BLaER1 (cell line): ENCODE results near the gene CHRNA7.

ENCODE experiments used
- H3K27ac ChIP-seq: shearing (Covaris generic); formaldehyde crosslinking; 2 replicates; pipeline ENCODE4 v1.8.1; 2022
- H3K27me3 ChIP-seq: shearing (Covaris generic); formaldehyde crosslinking; 2 replicates; pipeline ENCODE4 v1.8.1; 2022
- H3K36me3 ChIP-seq: shearing (Covaris generic); formaldehyde crosslinking; 2 replicates; pipeline ENCODE4 v1.8.1; 2022
- H3K4me1 ChIP-seq: shearing (Covaris generic); formaldehyde crosslinking; 2 replicates; pipeline ENCODE4 v1.8.1; 2022
- H3K4me2 ChIP-seq: shearing (Covaris generic); formaldehyde crosslinking; 2 replicates; pipeline ENCODE4 v1.8.1; 2022
- H3K4me3 ChIP-seq: shearing (Covaris generic); formaldehyde crosslinking; 2 replicates; pipeline ENCODE4 v1.8.1; 2022
- H3K9ac ChIP-seq: shearing (Covaris generic); formaldehyde crosslinking; 2 replicates; pipeline ENCODE4 v1.8.1; 2022
- H3K9me3 ChIP-seq: shearing (Covaris generic); formaldehyde crosslinking; 2 replicates; pipeline ENCODE4 v1.8.1; 2022
- H4K20me1 ChIP-seq: shearing (Covaris generic); formaldehyde crosslinking; 2 replicates; pipeline ENCODE4 v1.8.1; 2022
- Cebpa-rat ChIP-seq: shearing (Covaris generic); IDR thresholded peaks from 2 replicates; pipeline ENCODE4 v1.8.1; 2022

CHRNA7 gene

DNA sequence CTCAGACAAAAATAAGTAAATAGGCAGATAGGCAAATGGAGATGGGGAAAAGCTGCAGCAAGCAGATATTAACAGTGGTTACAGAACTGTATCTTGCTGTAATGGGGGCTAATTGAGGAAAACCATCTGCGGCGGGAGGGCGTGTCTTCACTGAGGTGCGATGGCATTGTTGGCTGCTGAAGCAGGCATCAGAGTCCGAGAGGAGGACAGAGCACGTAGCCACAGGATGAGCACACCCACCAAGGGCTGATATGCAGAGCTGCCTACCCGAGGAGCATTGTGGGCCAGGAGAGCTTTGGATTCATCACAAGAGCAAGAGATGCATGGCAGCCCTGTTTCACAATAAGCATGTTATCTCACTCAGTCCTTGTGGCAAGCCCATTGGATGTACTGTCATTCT, 30.4 kb downstream of the CHRNA7 start:
- no peak for TF ChIP-seq Cebpa-rat
- peaks cover 4% of the 10 kb centered on the region; the same call in 1 of the 2 replicates for H3K36me3 ChIP-seq
- no peaks in the 10 kb centered on the region for H3K4me1 ChIP-seq
- H3K27me3 ChIP-seq = no peaks in the 10 kb centered on the region
- H3K27ac ChIP-seq = no peak overlapping the region
- peaks cover 6% of the 10 kb centered on the region for H3K9me3 ChIP-seq
- H3K9ac ChIP-seq = no peak overlapping the region
- H4K20me1 ChIP-seq = no peaks in the 10 kb centered on the region
- no peak overlapping the region for H3K4me3 ChIP-seq
- no peak overlapping the region for H3K4me2 ChIP-seq

DNA sequence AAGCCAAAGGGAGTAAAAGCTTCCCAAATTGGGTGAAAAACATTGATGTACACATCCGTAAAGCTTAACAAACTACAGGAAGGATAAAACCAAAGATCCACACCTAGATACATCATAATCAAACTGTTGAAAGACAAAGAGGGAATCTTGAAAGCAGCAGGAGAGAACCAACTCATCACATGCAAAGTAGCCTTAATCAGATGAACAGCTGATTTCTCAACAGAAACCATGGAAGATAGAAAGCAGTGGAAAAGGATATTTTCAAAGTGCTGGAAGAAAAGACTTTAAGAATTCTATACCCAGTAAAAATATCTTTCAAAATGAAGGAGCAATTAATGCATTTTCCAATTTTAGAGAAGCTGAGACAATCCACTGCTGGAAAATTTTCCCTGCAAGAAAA, 36.8 kb downstream of the CHRNA7 start:
- Histone ChIP-seq H3K9me3 (peaks cover 46% of the 10 kb centered on the region), H3K36me3 (peaks cover 5% of the 10 kb centered on the region; the same call in 1 of the 2 replicates), H3K4me3 (no peak overlapping the region), H3K27ac (no peak overlapping the region), H3K4me2 (no peak overlapping the region), H3K27me3 (no peaks in the 10 kb centered on the region), H3K9ac (no peak overlapping the region), H3K4me1 (no peaks in the 10 kb centered on the region), H4K20me1 (no peaks in the 10 kb centered on the region)
- no peak for TF ChIP-seq Cebpa-rat

DNA sequence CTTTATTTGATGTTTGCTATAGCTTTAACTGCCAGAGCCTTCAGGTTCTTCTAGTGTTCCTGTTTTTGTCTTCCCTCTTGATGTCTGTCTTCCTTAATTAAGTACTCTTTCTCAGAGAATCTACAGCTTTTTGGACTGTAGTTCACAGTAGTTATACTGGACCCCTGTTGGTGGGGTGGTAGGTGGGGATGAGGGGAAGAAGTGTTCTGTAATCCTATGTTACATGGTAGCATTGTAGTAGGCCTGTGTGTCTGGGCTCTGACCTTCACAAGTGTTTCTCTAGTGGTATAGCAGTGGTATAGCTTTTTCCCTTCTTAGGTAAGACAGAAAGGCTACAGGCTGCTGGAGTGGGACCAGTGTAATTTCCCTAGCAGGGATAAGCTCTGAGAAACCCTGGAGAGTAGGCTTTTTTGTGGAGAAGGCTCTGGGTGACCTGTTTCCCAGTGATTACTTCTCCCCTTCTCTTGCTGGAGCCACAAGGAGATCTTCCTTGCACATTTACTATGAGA, 59.6 kb downstream of the CHRNA7 start:
- Histone ChIP-seq H3K4me3 (no peak overlapping the region), H3K27me3 (no peaks in the 10 kb centered on the region), H3K36me3 (no peaks in the 10 kb centered on the region), H3K27ac (no peak overlapping the region), H3K9ac (no peak overlapping the region), H3K9me3 (peaks cover 14% of the 10 kb centered on the region), H4K20me1 (no peaks in the 10 kb centered on the region), H3K4me1 (no peaks in the 10 kb centered on the region), H3K4me2 (no peak overlapping the region)
- no peak for TF ChIP-seq Cebpa-rat

DNA sequence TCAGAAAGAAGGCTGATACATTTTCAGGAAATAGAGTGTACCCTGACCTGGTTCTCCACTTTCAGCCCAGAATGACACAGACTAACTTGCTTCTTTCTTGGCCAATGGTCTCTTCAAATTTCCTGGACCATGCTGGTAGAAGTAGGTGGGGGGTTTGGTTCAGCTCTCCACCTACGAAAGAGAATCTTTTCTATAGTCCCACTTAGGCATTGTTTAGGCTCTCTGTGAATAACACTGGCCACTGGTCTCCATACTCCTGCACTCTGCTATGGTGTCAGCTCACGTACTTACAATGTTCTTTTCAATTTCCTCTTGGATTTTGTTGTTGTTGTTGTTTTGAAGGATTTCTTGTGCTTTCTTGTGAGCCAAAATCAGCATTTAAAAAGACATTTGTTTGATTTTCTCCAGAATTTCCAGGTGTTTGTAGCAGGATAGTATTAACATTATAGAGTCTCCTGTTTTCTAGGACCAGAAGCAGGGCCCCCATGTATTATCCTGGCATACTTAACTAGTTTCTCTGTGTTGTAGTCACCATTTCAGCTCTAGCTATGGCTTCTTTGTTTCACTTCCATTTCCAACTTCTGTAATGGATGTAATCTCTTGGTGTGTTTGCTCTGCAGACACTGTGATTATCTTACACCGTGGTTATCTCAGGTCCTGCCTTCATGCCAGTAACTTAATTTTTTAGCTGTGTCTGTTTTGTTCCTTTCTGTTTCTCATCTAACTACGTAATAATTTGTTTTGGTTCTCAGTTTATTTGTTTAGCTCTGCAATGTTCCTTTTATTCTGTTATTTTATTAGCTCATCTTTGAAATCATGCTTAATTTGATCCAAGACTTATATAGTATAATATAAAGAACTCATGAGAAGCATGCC, 61.4 kb downstream of the CHRNA7 start:
- Histone ChIP-seq H3K9me3 (peaks cover 14% of the 10 kb centered on the region), H3K27ac (no peak overlapping the region), H3K27me3 (no peaks in the 10 kb centered on the region), H3K4me3 (no peak overlapping the region), H3K36me3 (no peaks in the 10 kb centered on the region), H3K9ac (no peak overlapping the region), H3K4me2 (no peak overlapping the region), H3K4me1 (no peaks in the 10 kb centered on the region), H4K20me1 (no peaks in the 10 kb centered on the region)
- no peak for TF ChIP-seq Cebpa-rat

DNA sequence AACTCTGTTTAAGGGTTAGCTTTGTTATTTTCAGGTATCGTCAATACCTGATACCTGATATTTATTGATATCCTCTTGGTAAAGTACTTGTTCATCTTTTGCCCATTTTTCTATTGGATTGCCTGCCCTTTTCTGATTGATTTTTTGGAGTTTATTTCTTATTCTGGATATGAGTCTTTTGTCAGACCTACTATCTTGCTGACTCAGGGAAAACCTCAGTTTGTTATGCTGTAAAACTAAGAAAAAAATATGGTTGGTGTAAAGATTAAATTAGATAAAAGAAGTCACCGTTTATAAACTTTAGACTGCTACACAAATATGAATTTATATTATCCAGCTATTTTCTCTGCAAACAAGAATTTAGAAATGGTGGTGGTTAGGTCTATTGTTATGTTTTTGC, 65.9 kb downstream of the CHRNA7 start:
- Histone ChIP-seq H3K4me3 (no peak overlapping the region), H3K9ac (no peak overlapping the region), H3K27ac (no peak overlapping the region), H3K36me3 (no peaks in the 10 kb centered on the region), H3K4me1 (0 out of 2 replicates have a peak, but pooled peaks cover 5% of the 10 kb centered on the region), H3K4me2 (no peak overlapping the region), H3K27me3 (no peaks in the 10 kb centered on the region), H4K20me1 (no peaks in the 10 kb centered on the region), H3K9me3 (no peaks in the 10 kb centered on the region)
- no peak for TF ChIP-seq Cebpa-rat

DNA sequence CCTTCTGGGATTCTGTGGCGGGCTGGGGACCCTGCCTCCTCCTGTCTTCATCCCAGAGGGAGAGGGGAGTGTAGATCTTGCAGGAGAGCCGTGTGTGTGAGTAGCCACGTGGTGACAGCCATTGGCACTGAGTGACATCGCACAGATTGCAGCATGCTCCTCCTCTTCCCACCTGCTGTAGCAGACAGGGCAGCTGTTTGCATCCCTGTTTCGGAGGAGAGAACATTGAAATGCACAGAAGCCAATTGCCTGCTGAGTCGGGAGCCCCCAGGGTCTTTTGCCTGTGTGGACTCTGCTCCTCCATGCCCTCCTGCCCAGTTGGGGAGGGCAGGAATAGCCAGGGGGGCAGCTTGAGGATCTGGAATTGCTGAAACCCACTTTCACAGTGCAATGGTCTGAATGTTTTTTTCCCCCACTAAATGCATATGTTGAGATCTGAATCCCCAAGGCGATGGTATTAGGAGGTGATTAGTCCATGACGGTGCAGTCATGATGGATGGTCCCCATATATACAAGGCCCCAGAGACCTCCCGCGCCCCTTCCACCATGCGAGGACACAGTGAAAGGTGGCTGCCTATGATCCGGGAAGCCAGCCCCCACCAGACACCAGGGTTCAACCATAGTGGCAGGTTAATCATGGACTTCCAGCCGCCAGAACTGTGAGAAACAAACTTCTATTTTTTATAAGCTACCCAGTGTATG, 66.8 kb downstream of the CHRNA7 start:
- H4K20me1 ChIP-seq = no peaks in the 10 kb centered on the region
- no peak for TF ChIP-seq Cebpa-rat

DNA sequence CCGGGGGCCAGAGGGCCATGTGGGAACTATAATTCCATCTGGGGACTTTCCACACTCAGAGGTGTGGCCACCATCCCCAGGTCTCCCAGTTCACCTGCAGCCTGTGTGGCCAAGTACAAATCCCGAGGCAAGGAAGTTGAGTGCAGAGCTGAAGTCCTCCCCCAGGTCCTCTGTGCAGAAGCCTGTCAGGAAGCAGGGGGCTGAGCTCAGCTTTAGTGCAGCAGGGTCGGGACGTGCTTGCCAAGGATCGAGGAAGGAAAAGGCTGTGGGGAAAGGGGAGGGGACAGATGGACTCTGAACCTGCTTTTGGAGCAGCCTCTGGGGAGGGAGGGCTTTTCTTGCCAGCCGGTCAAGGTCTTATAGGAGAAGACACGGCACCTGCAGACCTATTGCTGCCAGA, 67.7 kb downstream of the CHRNA7 start:
- Histone ChIP-seq H3K4me2 (no peak overlapping the region), H3K9ac (no peak overlapping the region), H3K27me3 (no peaks in the 10 kb centered on the region), H3K9me3 (no peaks in the 10 kb centered on the region), H4K20me1 (no peaks in the 10 kb centered on the region), H3K36me3 (no peaks in the 10 kb centered on the region), H3K4me3 (no peak overlapping the region), H3K27ac (no peak overlapping the region), H3K4me1 (0 out of 2 replicates have a peak, but pooled peaks cover 5% of the 10 kb centered on the region)
- no peak for TF ChIP-seq Cebpa-rat

More for the DNA sequence above, 66.8 kb downstream of the CHRNA7 start:
- Histone ChIP-seq H3K4me2 (no peak overlapping the region), H3K36me3 (no peaks in the 10 kb centered on the region), H3K4me1 (0 out of 2 replicates have a peak, but pooled peaks cover 5% of the 10 kb centered on the region), H3K27ac (no peak overlapping the region), H3K9ac (no peak overlapping the region), H3K4me3 (no peak overlapping the region), H3K9me3 (no peaks in the 10 kb centered on the region), H3K27me3 (no peaks in the 10 kb centered on the region)

DNA sequence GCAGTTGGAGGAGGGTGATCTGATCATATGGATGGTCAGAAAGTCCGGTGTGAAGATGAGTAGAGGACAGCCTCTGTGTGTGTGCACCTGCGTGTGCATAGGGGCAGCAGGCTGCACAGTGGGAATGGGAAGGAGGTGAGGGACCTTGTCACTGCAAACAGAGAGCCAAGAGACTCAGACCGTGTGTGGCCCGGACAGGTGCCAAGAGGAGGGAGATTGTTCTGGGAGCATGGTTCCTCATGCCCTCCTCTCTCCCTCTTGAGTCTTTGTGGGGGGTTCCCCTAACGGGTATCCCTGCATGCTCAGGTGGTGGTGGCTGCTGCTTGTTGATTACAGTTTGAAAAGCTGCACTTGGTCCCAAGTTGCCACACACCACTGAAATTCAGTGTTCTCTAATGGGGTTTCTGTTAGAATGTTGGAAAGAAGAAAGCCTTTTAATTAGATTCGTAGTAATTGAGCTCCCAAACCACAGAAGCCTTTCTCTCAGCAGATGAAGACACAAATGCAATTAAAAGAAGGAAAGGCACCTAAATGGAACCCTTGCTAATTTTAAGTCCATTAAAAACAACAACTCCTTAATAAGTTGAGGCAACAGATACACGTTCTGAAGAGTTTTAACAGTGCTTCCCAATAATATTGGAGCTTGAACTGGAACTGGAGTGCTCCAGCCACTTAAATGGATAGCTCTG, 68.9 kb downstream of the CHRNA7 start:
- Histone ChIP-seq H3K9ac (no peak overlapping the region), H3K36me3 (no peaks in the 10 kb centered on the region), H3K4me3 (no peak overlapping the region), H3K27me3 (no peaks in the 10 kb centered on the region), H3K9me3 (no peaks in the 10 kb centered on the region), H3K27ac (no peak overlapping the region), H3K4me1 (0 out of 2 replicates have a peak, but pooled peaks cover 5% of the 10 kb centered on the region), H4K20me1 (no peaks in the 10 kb centered on the region), H3K4me2 (no peak overlapping the region)
- no peak for TF ChIP-seq Cebpa-rat

DNA sequence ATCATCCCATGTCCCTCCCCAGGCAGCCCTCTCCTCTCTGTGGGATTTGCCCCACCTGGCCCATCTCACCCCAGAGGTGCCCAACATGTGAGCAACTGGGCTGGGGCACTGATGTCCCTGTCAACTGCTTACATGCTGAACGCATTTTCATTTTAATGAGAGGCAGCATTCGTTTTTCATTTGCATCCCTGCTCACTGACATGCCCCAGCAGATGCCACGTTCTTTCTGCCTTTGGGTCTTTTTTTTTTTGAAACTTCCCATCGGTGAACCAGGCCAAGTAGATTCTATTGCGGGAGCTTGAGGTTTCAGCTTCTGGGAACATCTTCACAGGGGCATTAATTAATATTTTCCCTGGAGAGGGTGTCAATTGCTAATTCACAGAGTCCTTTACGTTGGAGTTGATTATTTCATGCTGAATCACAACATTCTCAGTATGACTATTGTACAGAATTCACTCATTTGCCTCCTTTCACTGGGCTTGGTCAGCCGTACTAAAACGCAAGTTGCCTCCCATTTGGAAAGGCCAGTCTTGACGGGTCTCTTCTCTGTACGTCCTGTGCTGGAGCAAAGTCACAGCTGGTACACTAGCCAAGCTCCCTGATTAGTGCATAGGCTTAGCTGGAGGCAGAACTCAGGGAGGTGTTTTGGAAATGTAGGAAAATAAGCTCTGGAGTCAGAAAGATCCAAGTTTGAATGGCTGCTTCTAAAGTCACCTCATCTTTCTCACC, 69.8 kb downstream of the CHRNA7 start:
- no peaks in the 10 kb centered on the region for H3K27me3 ChIP-seq
- H3K27ac ChIP-seq = no peak overlapping the region
- H3K4me3 ChIP-seq = no peak overlapping the region
- TF ChIP-seq Cebpa-rat = no peak
- peaks cover 13% of the 10 kb centered on the region for H3K4me1 ChIP-seq
- H3K36me3 ChIP-seq = no peaks in the 10 kb centered on the region
- no peaks in the 10 kb centered on the region for H4K20me1 ChIP-seq
- no peak overlapping the region for H3K4me2 ChIP-seq
- H3K9ac ChIP-seq = no peak overlapping the region
- H3K9me3 ChIP-seq = no peaks in the 10 kb centered on the region
